GM12878 (cell line): ENCODE measurements around the gene NOC2L. TPM values are rescaled to one million over a fixed set of nuclear protein-coding genes. Genes with fewer than 3 reads are reported as not detected.

Source experiments
- ATAC-seq: fragments of 200-7000 bp; cut with Tn5 transposase; 3 replicates; pipeline ENCODE4 v1.9.1; 2020; ENCODE audit warnings: mild to moderate bottlenecking, moderate library complexity
- BruUV-seq: library from RNA; stranded (reverse); fragments of 400-500 nt; replicated peaks from 2 replicates; lab custom pipeline; 2021; lab: Mats Ljungman, UMichigan
- CTCF ChIA-PET: fragments of 300-600 bp; sonication (Branson Sonifier 250); formaldehyde crosslinking; extraction: SDS; loops from one replicate; lab custom pipeline; 2021; ENCODE audit warnings: inconsistent platforms; lab: Yijun Ruan, JAX
- POLR2A ChIA-PET: fragments of 350-600 bp; formaldehyde crosslinking; extraction: SDS; loops from one replicate; lab custom pipeline; 2021; ENCODE audit warnings: inconsistent platforms; lab: Charles Lee
- RAD21 ChIA-PET: fragments of 300-600 bp; sonication (Branson Sonifier 250); formaldehyde crosslinking; loops from one replicate; lab custom pipeline; 2023; ENCODE audit warnings: antibody characterized with exemption; ENCODE audit not compliant: unreplicated experiment; lab: Charles Lee
- SMC1A ChIA-PET: fragments of 300-600 bp; sonication (Branson Sonifier 250); formaldehyde crosslinking; loops from one replicate; lab custom pipeline; 2023; ENCODE audit not compliant: unreplicated experiment, uncharacterized antibody; lab: Charles Lee
- DNase-seq: peaks from one replicate; pipeline ENCODE4 v3.0.0-alpha.2; 2011; ENCODE audit warnings: low read depth, low spot score
- FAIRE-seq: peaks from 3 replicates; lab custom pipeline; 2011; peaks lifted over from hg19 to GRCh38; lab: Jason Lieb, UNC
- H2AFZ ChIP-seq: 2 replicates; pipeline ENCODE4 v1.6.0; 2011; ENCODE audit warnings: low read depth, low read length, control low read depth; ENCODE audit not compliant: control insufficient read depth
- H3K27ac ChIP-seq: 2 replicates; pipeline ENCODE4 v1.5.1; 2011; ENCODE audit warnings: control low read depth; ENCODE audit not compliant: control insufficient read depth, insufficient read depth
- H3K27me3 ChIP-seq, 2 experiments: replicated peaks in 1 of 2; 2 replicates each; pipeline versions ENCODE4 v1.6.0 to v1.6.1; 2011; ENCODE audit warnings: low read length in 1 of 2; ENCODE audit not compliant: control insufficient read depth in 2 of 2, insufficient read depth in 2 of 2
- H3K36me3 ChIP-seq, 2 experiments: 2 replicates each; pipeline ENCODE4 v1.5.1; 2011; ENCODE audit warnings: low read length in 1 of 2; ENCODE audit not compliant: control insufficient read depth in 2 of 2, insufficient read depth in 2 of 2
- H3K4me1 ChIP-seq: 2 replicates; pipeline ENCODE4 v1.6.1; 2011; ENCODE audit warnings: mild to moderate bottlenecking, low read length, moderate library complexity, mixed read lengths; ENCODE audit not compliant: control insufficient read depth, insufficient read depth
- H3K4me2 ChIP-seq: 2 replicates; pipeline ENCODE4 v1.6.0; 2011; ENCODE audit warnings: control low read depth; ENCODE audit not compliant: control insufficient read depth, insufficient read depth
- H3K4me3 ChIP-seq: fragments of 200-600 bp; sonication (generic); 2 replicates; pipeline ENCODE4 v1.5.1; 2016
- H3K79me2 ChIP-seq: 2 replicates; pipeline ENCODE4 v1.6.0; 2011; ENCODE audit warnings: low read length; ENCODE audit not compliant: control insufficient read depth, insufficient read depth
- H3K9ac ChIP-seq: 2 replicates; pipeline ENCODE4 v1.8.0; 2011; ENCODE audit warnings: low read length, control low read depth, mixed read lengths; ENCODE audit not compliant: control insufficient read depth, insufficient read depth
- H3K9me3 ChIP-seq: replicated peaks from 3 replicates; pipeline ENCODE4 v1.5.1; 2011; ENCODE audit warnings: mild to moderate bottlenecking, low read length; ENCODE audit not compliant: control insufficient read depth, insufficient read depth
- H4K20me1 ChIP-seq: 2 replicates; pipeline ENCODE4 v1.6.0; 2011; ENCODE audit not compliant: control insufficient read depth, insufficient read depth
- ATF7 ChIP-seq: fragments of 450-650 bp; IDR thresholded peaks from 2 replicates; pipeline ENCODE4 v1.6.1; 2016; ENCODE audit warnings: low read depth, mild to moderate bottlenecking
- BCL3 ChIP-seq: IDR thresholded peaks from 2 replicates; pipeline ENCODE4 v1.6.1; 2011; ENCODE audit warnings: borderline replicate concordance, low read depth, mild to moderate bottlenecking, moderate library complexity, low read length; ENCODE audit not compliant: insufficient read depth, poor library complexity, severe bottlenecking
- BRCA1 ChIP-seq: IDR thresholded peaks from 2 replicates; pipeline ENCODE4 v1.6.1; 2011; ENCODE audit warnings: low read depth, low read length, improper control_type of control experiment
- E2F8 ChIP-seq: fragments of 450-650 bp; IDR thresholded peaks from 2 replicates; pipeline ENCODE4 v1.6.1; 2018; ENCODE audit warnings: mild to moderate bottlenecking, low read depth, moderate library complexity; ENCODE audit not compliant: partially characterized antibody
- FOXK2 ChIP-seq: fragments of 450-650 bp; IDR thresholded peaks from 2 replicates; pipeline ENCODE4 v1.6.1; 2017; ENCODE audit warnings: mild to moderate bottlenecking, moderate library complexity
- NBN ChIP-seq: fragments of 450-650 bp; IDR thresholded peaks from 2 replicates; pipeline ENCODE4 v1.6.1; 2016
- PBX3 ChIP-seq: IDR thresholded peaks from 2 replicates; pipeline ENCODE4 v1.6.1; 2011; ENCODE audit warnings: mild to moderate bottlenecking, low read depth, low read length, moderate library complexity; ENCODE audit not compliant: insufficient replicate concordance
- POLR2AphosphoS5 ChIP-seq: IDR thresholded peaks from 2 replicates; pipeline ENCODE4 v1.6.1; 2011; ENCODE audit warnings: mild to moderate bottlenecking, low read length, inconsistent platforms
- RAD21 ChIP-seq: IDR thresholded peaks from 2 replicates; pipeline ENCODE4 v1.6.1; 2011; ENCODE audit warnings: mild to moderate bottlenecking, low read depth, low read length, moderate library complexity; ENCODE audit not compliant: insufficient read depth
- SKIL ChIP-seq: fragments of 450-650 bp; IDR thresholded peaks from 2 replicates; pipeline ENCODE4 v1.6.1; 2017; ENCODE audit warnings: mild to moderate bottlenecking, low read depth, inconsistent platforms; ENCODE audit not compliant: poor library complexity, severe bottlenecking
- SP1 ChIP-seq: IDR thresholded peaks from one replicate; pipeline ENCODE4 v1.6.1; 2011; ENCODE audit warnings: low read depth, low read length
- SREBF2 ChIP-seq: IDR thresholded peaks from 2 replicates; pipeline ENCODE4 v1.6.1; 2012; ENCODE audit warnings: mild to moderate bottlenecking, low read length
- YY1 ChIP-seq: IDR thresholded peaks from 2 replicates; pipeline ENCODE4 v1.6.1; 2011; ENCODE audit warnings: low read depth, mild to moderate bottlenecking, low read length
- ZNF217 ChIP-seq: fragments of 450-650 bp; IDR thresholded peaks from 2 replicates; pipeline ENCODE4 v1.6.1; 2017; ENCODE audit warnings: antibody characterized with exemption, mild to moderate bottlenecking
- WGBS: methylation state at CpG from one replicate; pipeline ENCODE4 v1.1.6; 2016; ENCODE audit warnings: low lambda C conversion rate; ENCODE audit not compliant: insufficient replicate concordance, insufficient coverage; ENCODE audit errors: missing lambda C conversion rate; 5-methylcytosine and 5-hydroxymethylcytosine counted together
- in situ Hi-C: fragments of 300-500 bp; cut with MboI; formaldehyde crosslinking; loops from 9 replicates; pipeline ENCODE4 v1.14.3; 2018; ENCODE audit warnings: mixed read lengths
- intact Hi-C: fragments of 100-400 bp; cut with micrococcal nuclease; formaldehyde crosslinking; loops from one replicate; pipeline ENCODE4 v1.14.2; 2022; ENCODE audit not compliant: unreplicated experiment
- polyA plus RNA-seq, 11 experiments: library from polyadenylated mRNA; depleted of rRNA in 4 of 11; unstranded in 6 of 11; stranded (reverse) in 5 of 11; fragments of >200 nt; fragmentation: Nextera tagmentation in 4 of 11; fragmentation: Illumina TruSeq in 1 of 11; extraction: Ambion mirVana in 4 of 11; extraction: Trizol in 1 of 11; gene quantifications; 1 replicate in 1 of 11; 2 replicates in 10 of 11; pipeline versions ENCODE4 v1.2.1 to v1.2.3, GENCODE V29; 2011 to 2016; ENCODE audit warnings: inconsistent platforms in 2 of 11, missing spikeins in 2 of 11, low read depth in 1 of 11
- total RNA-seq, 4 experiments: library from RNA; depleted of rRNA in 3 of 4; stranded (reverse); fragments of >200 nt in 3 of 4; fragmentation: Illumina TruSeq in 1 of 4; extraction: Trizol in 1 of 4; gene quantifications; 2 replicates each; pipeline versions ENCODE4 v1.2.1 to v1.2.3, GENCODE V29; 2013 to 2021

Gene NOC2L
- total and polyA plus RNA-seq, 10 of the 15 experiments (the other 5 are each of a cell fraction or from before 2014, with no cell fraction given), result 1.3 to 171 (median 64.3) TPM

- TF ChIP-seq BCL3 (no peak), ZNF217 (no peak), FOXK2 (no peak), E2F8 (no peak), RAD21 (no peak)
Observed at GRCh38 chr1:993379-993995, 34.4 kb upstream of the NOC2L start (continued).

- no peak overlapping the region for H2AFZ ChIP-seq
- H3K27me3 ChIP-seq, result peaks cover 0 to 4% of the 10 kb centered on the region in 2 experiments; a peak in 1 of 4 replicates
- ChIA-PET RAD21 (interaction anchor here (0.6 to 1.7 kb wide), 8 partner anchors 8 to 86 kb away, joined by 3 to 7 read pairs (median 3); partner anchors contain the start of genes AGRN and ISG15), CTCF (interaction anchor here (1.0 to 4.7 kb wide), 7 partner anchors 9 to 71 kb away, joined by 3 to 34 read pairs (median 6); partner anchors contain the start of gene ISG15), POLR2A (interaction anchor here (0.8 to 2.4 kb wide), 8 partner anchors 9 to 72 kb away, joined by 3 to 11 read pairs (median 4); partner anchors contain the start of gene ISG15), SMC1A (interaction anchor here (0.9 to 2.2 kb wide), 7 partner anchors 10 to 238 kb away, joined by 3 to 8 read pairs (median 4); partner anchors contain the start of gene ISG15)
- FAIRE-seq (peak; percentile 18), DNase-seq (peak; percentile 38), ATAC-seq (peak; percentile 82)
- H3K4me1 ChIP-seq, result peaks cover 20% of the 10 kb centered on the region
- no peak overlapping the region for H3K9ac ChIP-seq
- H3K79me2 ChIP-seq, result no peaks in the 10 kb centered on the region
- peak overlapping the region; percentile 13 for H3K27ac ChIP-seq
- in situ Hi-C loops, result no loop called here
- intact Hi-C loops, result no loop called here
- no TSS peak for BruUV-seq
- no peaks in the 10 kb centered on the region for H3K36me3 ChIP-seq
- peaks cover 3% of the 10 kb centered on the region; the same call in 2 of the 3 replicates for H3K9me3 ChIP-seq
- 7% methylated on average over 7 of the region's 7 CpGs for WGBS
- H3K4me3 ChIP-seq, result no peak overlapping the region
- H3K4me2 ChIP-seq, result peak overlapping the region; percentile 21
- no peaks in the 10 kb centered on the region for H4K20me1 ChIP-seq
- TF ChIP-seq SP1 (no peak), SKIL (peak; percentile 56), PBX3 (no peak), POLR2AphosphoS5 (no peak), ATF7 (peak; percentile 53), NBN (peak; percentile 42; the same call in 1 of the 2 replicates), BRCA1 (no peak), YY1 (no peak), SREBF2 (no peak)
Observed at GRCh38 chr1:992362-992761, 33.3 kb upstream of the NOC2L start.
